GM18508 (cell line): ENCODE results near the gene SPN.
"Not testable (repeated sequence)": the region's sequence is repeated elsewhere in the genome, so short reads cannot be mapped to it uniquely, and the experiment has no call there.

Experiments used
- ATAC-seq: cut with Tn5 transposase; IDR thresholded peaks from one replicate; pipeline ENCODE4 v1.9.1; 2021; ENCODE audit warnings: moderate number of reproducible peaks; ENCODE audit not compliant: insufficient read depth, unreplicated experiment

SPN gene

DNA sequence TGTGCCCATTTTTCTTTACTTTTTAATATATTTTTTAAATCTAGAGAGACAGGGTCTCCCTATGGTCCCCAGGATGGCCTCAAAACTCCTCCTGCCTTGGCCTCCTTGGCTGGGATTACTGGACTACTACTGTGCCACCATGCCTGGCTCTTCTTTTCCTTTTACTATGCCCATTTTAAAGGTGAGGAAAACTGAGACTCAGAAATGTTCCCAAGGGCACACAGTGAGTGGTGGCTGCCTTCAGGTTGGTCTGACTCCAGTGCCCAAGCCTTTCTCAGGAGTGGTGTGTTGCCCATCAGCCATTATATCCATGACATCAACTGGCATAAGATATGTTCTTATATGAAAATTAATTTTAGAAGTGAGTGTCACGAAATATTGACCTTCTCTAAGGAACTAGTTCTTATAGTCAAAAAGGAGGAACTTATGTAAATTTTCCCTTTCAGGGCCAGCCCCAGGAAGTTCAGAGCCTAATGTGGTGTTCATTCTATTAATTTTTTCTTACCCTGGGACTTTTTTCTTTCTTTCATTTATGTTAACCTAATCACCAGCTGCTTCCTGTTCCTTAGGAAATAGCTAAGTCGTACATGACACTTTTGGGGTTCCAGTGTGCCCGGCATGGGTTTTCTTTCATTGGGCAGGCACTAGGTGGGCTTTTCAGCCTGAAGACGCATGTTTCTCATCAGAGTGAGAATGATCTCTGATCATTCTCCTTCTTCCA lies 17.9 kb upstream of the SPN start:
- no peak for ATAC-seq

DNA sequence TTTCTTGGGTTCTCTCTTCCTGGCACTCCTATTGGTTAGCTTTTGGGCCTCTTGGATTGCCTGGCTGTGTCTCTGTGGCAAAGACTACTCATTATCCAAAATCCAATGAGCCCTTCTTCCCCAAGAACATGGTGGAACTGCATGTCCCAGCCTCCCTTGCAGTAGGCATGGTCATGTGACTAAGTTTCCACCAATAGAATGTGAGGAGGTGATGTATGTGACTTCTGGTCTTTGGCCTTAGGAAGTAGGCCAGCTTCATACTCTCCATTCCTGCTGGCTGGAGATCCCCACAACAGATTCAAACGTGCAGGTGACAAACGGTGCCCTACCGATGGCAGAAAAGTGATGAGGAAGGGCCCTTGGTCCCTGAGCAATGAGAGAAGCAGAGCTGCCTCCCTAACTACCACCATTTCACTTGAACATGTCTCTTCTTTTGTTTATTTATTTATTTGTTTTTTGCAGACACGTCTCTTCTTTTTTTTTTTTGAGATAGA lies 17.3 kb upstream of the SPN start:
- no peak for ATAC-seq

DNA sequence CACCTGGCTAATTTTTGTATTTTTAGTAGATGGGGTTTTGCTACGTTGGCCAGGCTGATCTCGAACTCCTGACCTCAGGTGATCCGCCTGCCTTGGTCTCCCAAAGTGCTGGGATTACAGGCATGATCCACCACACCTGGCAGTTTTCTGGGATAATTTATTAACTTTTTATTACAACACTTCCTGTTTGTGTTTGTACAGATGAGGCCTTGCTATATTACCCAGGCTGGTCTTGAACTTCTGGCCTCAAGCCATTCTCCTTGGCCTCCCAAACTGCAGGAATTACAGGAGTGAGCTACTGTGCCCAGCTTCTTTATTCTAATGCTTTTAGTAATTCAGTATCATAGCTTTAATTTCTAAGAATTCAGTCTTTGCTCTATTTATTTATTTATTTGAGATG lies 16.1 kb upstream of the SPN start:
- ATAC-seq: no peak

DNA sequence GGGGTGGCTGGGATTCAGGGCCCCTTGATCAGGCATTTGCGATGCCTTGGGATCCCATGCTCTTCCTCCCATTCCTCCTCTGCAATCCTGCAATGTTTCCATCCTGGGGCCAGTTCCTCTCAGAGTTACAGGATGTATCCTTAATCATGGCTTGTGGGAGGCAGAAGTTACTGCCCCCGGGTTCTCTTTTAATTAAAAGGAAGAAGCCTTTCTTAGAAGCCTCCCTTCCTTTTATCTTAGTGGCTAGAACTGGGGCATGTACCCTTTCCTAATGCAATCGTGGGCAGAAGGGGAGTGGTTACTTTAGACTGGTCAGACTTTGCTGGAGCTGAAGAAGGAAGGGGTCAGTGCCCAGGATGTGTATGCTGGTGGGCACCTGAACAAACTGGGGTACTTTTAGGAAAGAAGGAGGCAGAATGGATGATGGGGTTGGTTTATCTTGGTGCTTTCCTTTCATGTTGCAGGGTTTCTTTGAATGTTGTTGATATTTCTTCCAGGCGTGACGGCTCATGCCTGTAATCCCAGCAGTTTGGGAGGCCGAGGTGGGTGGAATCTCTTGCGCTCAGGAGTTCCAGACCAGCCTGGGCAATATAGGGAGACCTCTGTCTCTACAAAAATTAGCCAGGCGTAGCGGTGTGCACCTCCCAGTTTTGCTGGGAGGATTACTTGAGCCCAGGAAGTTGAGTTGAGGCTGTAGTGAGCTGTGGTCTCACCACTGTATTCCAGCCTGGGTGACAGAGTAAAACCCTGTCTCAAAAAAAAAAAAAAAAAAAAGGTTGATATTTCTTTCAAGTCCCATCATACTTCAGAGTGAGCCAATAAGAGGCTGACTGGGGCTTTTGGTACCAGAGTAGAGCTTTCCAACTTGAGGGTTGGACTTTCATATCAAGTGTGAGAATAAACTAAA lies 13.2 kb upstream of the SPN start:
- no peak for ATAC-seq

DNA sequence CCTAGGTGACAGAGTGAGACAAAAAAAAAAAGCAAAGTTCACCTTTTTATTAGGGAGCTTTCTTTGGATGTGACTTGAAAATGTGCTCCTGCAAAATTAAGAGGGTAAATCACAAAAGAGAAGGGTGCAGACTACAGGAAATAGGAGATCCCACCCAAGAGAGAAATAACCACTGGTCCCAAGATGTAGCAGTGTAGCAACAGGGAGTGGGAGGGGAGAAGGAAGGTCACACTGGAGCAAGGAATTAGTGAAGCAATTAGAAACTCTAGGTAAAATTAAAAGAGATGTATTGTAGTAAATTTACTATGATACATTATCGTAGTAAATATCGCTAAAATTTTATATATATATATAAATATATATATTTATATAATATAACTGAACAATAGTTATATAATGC lies 12.3 kb upstream of the SPN start:
- no peak for ATAC-seq

DNA sequence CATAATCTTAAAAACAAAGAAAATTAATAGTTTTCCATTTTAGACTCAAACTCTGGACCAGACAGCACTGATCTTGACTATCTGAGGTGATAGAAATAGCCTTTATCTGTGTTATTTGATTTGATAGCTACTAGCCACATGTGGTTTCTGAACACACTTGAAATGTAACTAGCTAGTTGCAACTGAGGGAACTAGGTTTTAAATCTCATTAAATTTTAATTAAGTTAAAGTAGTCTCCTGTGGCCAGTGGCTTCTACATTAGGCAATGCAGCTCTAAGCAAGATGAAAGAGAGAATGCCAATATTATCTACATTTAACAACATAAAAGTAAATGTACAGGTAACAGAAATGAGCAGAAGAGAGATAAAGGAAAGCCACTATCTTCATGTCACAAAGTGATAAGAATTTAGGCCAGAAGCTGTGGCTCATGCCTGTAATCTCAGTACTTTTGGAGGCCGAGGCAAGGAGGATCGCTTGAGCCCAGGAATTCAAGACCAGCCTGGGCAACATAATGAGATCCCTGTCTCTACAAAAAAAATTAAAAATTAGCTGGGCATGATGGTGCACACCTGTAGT lies 11.2 kb upstream of the SPN start:
- no peak for ATAC-seq

DNA sequence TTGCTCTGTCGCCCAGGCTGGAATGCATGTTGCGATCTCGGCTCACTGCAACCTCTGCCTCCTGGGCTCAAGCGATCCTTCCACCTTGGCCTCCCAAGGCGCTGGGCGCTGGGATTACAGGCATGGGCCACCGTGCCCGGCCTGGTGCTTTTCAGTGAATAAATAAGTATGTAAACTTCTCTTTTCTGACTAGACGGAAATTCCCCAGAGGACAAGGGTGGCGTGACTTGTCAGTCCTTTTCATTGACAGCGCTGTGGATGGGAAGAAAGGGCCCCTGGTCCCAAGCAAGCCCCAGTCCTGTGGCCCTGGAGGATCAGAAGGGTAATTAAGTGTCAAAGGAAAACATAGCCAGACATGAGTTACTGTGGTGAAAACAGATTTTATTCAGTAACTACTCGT lies 9.6 kb upstream of the SPN start:
- no peak for ATAC-seq

DNA sequence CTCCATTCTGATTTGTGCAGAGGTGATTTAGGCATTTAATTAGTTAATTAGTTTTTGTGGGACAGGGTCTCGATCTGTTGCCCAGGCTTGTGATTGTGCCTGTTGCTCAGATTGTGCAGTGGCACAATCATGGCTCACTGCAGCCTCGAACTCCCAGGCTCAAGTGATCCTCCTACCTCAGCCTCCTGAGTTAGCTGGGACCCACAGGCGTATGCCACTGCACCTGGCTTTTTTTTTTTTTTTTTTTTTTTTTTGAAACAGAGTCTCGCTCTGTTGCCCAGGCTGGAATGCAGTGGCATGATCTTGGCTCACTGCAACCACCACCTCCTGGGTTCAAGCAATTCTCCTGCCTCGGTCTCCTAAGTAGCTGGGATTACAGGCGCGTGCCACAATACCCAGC lies 9.2 kb upstream of the SPN start:
- ATAC-seq: not testable (repeated sequence)

DNA sequence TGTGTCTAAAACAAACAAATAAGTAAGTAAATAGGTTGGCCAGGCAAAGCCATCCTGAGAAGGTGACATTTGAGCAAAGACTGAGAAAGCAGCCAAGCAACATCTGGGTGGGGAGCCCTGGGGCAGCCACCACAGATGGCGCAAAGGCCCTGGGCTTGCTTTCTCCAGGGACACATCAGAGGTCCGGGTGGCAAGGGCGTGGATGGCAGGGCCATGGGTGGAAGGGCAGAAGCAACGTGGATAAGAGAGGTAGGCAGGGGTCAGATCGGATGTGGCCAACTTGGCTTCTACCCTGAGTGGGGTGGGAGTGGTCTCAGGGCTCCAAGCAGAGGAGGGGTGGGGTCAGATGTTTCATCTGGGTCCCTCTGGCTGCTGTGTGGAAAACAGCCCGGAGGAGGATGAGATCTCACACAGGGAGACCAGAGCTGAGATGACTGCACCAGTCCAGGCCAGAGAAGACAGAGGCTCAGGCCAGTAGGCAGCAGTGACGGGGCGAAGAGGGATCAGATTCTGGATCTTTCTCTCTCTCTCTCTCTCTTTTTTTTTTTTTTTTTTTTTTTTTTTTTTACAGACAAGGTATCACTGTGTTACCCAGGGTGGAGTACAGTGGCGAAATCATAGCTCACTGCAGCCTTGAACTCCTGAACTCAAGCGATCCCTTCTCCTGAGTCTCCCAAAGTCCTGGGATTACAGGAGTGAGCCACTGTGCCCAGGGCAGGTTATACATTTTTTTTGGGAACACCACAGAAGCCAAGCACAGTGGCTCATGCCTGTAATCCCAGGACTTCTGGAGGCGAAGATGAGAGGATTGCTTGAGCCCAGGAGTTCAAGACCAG lies 6.1 kb upstream of the SPN start:
- no peak for ATAC-seq

DNA sequence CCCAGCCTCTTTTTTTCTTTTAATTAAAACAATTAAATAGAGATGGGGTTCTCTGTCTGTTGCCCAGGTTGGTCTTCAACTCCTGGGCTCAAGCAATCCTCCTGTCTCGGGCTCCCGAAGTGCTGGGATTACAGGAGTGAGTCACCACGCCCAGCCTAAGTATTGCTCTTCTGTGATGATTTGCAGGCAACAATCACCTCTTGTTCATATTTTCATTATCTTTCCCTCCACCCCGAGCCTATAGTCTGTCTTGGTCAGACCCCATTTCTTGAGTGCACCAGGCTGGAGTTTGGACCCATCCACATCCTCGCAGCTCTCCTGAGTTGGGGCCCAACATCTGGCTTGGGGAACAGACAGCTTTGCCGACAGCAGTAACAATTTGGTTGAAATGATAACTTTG lies 4.3 kb upstream of the SPN start:
- ATAC-seq: no peak

DNA sequence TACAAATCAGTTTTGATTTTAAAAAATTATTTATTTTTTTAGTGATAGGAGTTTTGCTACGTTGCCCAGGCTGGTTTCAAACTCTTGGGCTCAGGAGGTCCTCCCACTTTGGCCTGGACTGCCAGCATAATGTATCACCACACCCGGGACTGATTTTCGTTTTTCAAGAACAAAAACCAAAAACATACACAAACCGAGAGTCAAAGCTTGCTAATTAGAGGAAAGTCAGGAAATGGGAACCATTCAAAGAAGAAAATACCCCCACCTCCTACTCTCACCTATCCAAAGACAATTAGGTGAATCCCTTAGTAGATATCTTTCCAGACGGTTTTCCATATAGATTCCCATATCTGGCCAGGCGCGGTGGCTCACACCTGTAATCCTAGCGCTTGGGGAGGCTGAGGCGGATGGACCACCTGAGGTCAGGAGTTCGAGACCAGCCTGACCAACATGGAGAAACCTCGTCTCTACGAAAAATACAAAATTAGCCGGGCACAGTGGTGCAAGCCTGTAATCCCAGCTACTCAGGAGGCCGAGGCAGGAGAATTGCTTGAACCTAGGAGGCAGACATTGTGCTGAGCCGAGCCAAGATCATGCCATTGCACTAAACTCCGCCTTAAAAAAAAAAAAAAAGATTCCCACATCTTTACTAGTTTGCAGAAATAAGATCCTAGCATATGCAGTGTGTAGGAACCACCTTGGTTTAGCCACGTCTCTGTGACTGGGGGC lies 883 bp upstream of the SPN start:
- ATAC-seq: no peak

DNA sequence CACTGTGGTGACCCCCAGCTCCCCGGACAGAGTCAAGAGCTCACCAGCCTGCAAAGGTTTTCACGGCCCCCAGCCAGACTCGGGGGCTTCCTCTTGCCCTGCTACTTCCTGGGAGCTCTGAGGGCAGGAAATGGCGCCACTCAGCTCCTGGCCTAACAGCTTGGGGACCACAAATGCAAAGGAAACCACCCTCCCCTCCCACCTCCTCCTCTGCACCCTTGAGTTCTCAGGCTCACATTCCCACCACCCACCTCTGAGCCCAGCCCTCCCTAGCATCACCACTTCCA lies 375 bp upstream of the SPN start:
- no peak for ATAC-seq

DNA sequence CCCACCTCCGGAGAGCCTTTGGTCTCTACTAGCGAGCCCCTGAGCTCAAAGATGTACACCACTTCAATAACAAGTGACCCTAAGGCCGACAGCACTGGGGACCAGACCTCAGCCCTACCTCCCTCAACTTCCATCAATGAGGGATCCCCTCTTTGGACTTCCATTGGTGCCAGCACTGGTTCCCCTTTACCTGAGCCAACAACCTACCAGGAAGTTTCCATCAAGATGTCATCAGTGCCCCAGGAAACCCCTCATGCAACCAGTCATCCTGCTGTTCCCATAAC lies 702 bp downstream of the SPN start:
- no peak for ATAC-seq

DNA sequence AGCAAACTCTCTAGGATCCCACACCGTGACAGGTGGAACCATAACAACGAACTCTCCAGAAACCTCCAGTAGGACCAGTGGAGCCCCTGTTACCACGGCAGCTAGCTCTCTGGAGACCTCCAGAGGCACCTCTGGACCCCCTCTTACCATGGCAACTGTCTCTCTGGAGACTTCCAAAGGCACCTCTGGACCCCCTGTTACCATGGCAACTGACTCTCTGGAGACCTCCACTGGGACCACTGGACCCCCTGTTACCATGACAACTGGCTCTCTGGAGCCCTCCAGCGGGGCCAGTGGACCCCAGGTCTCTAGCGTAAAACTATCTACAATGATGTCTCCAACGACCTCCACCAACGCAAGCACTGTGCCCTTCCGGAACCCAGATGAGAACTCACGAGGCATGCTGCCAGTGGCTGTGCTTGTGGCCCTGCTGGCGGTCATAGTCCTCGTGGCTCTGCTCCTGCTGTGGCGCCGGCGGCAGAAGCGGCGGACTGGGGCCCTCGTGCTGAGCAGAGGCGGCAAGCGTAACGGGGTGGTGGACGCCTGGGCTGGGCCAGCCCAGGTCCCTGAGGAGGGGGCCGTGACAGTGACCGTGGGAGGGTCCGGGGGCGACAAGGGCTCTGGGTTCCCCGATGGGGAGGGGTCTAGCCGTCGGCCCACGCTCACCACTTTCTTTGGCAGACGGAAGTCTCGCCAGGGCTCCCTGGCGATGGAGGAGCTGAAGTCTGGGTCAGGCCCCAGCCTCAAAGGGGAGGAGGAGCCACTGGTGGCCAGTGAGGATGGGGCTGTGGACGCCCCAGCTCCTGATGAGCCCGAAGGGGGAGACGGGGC lies 1.3 kb downstream of the SPN start:
- no peak for ATAC-seq

DNA sequence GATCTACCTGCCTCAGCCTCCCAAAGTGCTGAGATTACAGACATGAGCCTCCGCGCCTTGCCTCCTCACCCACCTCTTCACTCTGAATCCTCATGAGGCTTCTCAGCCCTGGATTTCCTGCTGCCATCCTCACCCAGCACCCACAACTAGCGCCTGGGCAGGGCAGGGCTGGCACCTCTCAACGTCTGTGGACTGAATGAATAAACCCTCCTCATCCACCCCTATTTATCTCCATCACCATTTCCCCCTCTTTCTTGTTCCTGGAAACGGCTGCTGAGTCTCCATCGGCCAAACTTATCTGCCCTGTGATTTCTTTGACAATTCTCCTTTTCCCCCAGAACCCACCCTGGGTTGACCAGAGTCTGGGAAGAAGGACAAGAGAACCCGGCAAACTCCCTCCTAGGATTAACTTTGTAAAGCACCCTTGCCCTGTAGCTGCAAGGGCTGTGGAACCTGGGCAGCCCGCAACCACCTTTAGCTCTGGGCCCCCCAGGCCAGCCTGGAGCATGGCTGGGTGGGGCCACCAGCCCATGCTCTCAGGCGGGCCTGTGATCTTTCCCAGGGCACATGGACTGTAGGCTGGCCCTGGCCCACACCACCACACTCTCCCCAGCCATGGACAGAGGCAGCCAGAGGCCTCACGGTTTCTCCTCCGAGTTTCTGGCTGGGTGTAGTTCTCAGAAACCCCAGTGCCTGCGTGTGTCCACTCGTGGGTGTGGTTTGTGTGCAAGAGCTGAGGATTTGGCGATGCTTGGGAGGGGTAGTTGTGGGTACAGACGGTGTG lies 2.4 kb downstream of the SPN start:
- ATAC-seq: no peak

DNA sequence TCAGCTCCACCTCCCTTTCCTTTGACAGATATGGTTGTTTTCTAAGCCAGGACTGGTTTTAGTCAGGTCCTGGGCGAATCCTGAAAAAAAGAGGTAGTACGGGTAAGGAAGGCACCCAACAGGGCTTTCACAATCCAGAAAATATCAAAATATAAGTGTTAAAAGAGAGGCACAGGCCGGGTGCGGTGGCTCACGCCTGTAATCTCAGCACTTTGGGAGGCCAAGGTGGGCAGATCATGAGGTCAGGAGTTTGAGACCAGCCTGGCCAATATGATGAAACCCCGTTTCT lies 4.2 kb downstream of the SPN start:
- not testable (repeated sequence) for ATAC-seq

DNA sequence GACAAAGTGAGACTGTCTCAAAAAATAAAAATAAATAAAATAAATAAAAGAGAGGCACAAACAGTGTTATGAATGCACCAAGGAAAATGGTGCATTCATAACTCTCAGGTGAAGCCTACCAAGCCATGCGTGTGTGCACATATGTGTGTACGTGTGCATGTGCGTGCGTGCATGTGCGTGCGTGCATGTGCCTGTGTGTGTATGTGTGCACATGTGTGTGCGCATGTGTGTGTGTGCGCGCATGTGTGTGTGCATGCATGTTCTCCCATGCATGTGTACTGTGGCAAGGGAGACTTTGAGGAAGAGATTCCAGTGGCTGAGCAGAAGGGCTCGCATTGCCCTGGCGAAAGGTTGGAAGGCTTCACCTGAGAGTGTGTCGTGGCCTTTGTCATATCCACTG lies 4.7 kb downstream of the SPN start:
- no peak for ATAC-seq

DNA sequence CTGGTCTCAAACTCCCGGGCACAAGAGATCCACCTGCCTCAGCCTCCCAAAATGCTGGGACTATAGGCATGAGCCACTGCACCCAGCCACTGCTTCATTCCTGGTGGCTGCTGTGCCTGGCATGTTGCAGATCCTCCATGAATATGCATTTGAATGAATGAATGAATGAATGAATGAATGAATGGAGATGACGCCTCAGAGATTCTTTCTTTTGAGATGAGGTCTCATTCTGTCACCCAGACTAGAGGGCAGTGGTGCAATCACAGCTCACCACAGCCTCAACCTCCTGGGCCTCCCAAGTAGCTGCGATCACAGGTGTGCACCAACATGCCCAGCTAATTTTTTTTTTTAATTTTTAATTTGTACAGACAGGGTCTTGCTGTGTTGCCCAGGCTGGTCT lies 5.2 kb downstream of the SPN start:
- no peak for ATAC-seq

DNA sequence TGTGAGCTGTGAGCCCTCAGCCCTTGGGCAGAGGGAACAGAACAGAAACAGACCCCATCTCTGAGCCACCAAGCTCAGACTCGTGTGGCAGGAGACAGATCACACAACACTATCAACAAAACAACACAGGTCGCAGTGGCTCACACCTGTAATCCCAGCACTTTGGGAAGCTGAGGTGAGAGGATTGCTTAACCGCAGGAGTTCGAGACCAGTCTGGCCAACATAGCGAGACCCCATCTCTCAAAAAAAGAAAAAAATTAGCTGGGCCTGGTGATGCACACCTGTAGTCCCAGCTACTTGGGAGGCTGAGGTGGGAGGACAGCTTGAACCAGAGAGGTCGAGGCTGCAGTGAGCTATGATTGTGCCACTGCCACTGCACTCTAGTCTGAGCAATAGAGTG lies 10.5 kb downstream of the SPN start:
- ATAC-seq: no peak
